K562 (cell line): ENCODE measurements around the gene ZNF280D. TPM values are rescaled to one million over a fixed set of nuclear protein-coding genes. Genes with fewer than 3 reads are reported as not detected.

Source experiments
- FOS ChIP-seq: IDR thresholded peaks from 3 replicates; pipeline ENCODE4 v1.6.1; 2011; ENCODE audit not compliant: insufficient read length; ENCODE audit errors: extremely low read depth
- ILF3 ChIP-seq: fragments of 450-650 bp; IDR thresholded peaks from 2 replicates; pipeline ENCODE4 v1.6.1; 2018; ENCODE audit warnings: antibody characterized with exemption, mild to moderate bottlenecking, moderate library complexity, borderline replicate concordance
- KAT2B ChIP-seq: IDR thresholded peaks from one replicate; pipeline ENCODE4 v1.6.1; 2012; ENCODE audit warnings: low read depth, mild to moderate bottlenecking, control low read depth, inconsistent platforms, low read length, moderate library complexity
- NONO ChIP-seq, 2 experiments: fragments of 200-400 bp in 1 of 2; fragments of 450-650 bp in 1 of 2; formaldehyde crosslinking in 1 of 2; IDR thresholded peaks; 2 replicates each; pipeline ENCODE4 v1.6.1; 2017; ENCODE audit warnings: low read depth in 2 of 2, mild to moderate bottlenecking in 2 of 2, moderate library complexity in 2 of 2, low read length in 1 of 2
- PKNOX1 ChIP-seq: fragments of 450-650 bp; IDR thresholded peaks from 2 replicates; pipeline ENCODE4 v1.6.1; 2016
- POLR2A ChIP-seq: fragments of 450-650 bp; conservative IDR thresholded peaks from 2 replicates; pipeline ENCODE4 v1.6.1; 2016
- SIRT6 ChIP-seq: IDR thresholded peaks from one replicate; pipeline ENCODE4 v1.6.1; 2012; ENCODE audit warnings: low read depth, mild to moderate bottlenecking, control low read depth, inconsistent platforms, low read length, moderate library complexity
- SMARCE1 ChIP-seq: fragments of 450-650 bp; IDR thresholded peaks from 2 replicates; pipeline ENCODE4 v1.7.1; 2016; ENCODE audit warnings: mild to moderate bottlenecking
- XRCC4 ChIP-seq: IDR thresholded peaks from one replicate; pipeline ENCODE4 v1.6.1; 2011; ENCODE audit not compliant: insufficient read depth, insufficient read length; ENCODE audit errors: extremely low read depth
- ZSCAN29 ChIP-seq: fragments of 450-650 bp; IDR thresholded peaks from 2 replicates; pipeline ENCODE4 v1.6.1; 2017
- polyA plus RNA-seq, 8 experiments: library from polyadenylated mRNA; depleted of rRNA in 4 of 8; stranded (reverse) in 5 of 8; unstranded in 3 of 8; fragments of >200 nt; fragmentation: Nextera tagmentation in 2 of 8; fragmentation: Illumina TruSeq in 1 of 8; extraction: Ambion mirVana in 2 of 8; extraction: Trizol in 1 of 8; gene quantifications; 2 replicates each; pipeline versions ENCODE4 v1.2.1 to v1.2.3, GENCODE V29; 2011 to 2014; ENCODE audit warnings: inconsistent platforms in 1 of 8, missing spikeins in 1 of 8
- total RNA-seq, 7 experiments: library from RNA; depleted of rRNA in 6 of 7; stranded (reverse); fragments of >200 nt in 6 of 7; fragmentation: Illumina TruSeq in 2 of 7; extraction: Trizol in 2 of 7; gene quantifications; 2 replicates each; pipeline versions ENCODE4 v1.2.1 to v1.2.3, GENCODE V29; 2011 to 2021; ENCODE audit warnings: low replicate concordance in 1 of 7
- TF ChIP-seq, protein P1 (sequence below): sonication (generic); formaldehyde crosslinking; IDR thresholded peaks from 2 replicates; pipeline ENCODE4 v1.8.0; 2023; ENCODE audit warnings: mild to moderate bottlenecking, missing genetic modification reagents
- TF ChIP-seq, protein P2 (sequence below), 2 experiments: fragments of 450-650 bp; IDR thresholded peaks; 2 replicates each; pipeline ENCODE4 v1.6.1; 2018; ENCODE audit warnings: mild to moderate bottlenecking in 2 of 2, low read depth in 1 of 2; ENCODE audit not compliant: partially characterized antibody in 2 of 2

ZNF280D gene
- total and polyA plus RNA-seq, 9 of the 15 experiments (the other 6 are each of a cell fraction or from before 2014, with no cell fraction given), result 8.3 to 21.8 (median 18.4) TPM

DNA sequence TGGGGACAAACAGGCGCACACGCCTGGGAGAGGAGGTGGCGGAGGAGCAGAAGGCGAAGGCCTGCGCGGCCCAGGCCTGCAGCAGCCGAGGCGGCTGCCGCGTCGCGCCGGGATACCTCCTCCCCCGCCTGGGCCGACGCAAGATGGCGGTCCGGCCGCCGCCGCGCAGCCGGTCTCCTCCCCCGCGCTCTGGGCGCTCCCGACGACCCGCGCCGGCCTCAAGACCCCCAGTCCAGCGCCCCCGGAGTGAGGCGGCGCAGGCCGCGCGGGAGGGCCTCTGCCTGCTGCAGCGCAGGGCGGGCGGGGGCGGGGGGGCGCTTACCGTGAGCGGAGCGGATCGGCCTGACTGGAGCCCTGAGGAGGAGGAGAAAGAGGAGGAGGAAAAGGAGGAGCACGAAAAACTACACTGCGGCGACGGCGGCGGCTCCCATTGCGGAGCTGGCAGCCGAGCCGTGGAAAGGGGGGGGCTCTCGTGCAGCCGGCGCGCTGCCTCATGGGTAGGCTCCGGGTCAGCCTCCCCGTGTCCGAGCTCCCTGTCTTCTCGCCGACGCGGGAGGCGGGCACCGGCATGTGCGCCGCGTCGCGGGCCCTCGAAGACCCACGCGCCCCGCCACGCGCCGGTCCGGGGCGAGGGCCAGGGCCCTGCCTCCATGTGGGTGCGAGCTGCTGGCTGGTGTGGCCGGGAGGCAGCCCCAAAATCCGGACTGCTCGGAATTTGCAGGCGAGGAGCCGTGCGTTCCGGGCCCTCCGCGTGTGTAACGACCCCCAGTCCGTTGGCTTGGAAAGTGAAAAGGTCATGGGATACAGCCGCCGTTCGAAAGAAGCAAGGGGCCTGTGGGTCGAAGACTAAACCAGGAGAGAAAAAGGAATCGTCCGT is at the start of gene ZNF280D (continued):
- TF ChIP-seq, protein P1, sequence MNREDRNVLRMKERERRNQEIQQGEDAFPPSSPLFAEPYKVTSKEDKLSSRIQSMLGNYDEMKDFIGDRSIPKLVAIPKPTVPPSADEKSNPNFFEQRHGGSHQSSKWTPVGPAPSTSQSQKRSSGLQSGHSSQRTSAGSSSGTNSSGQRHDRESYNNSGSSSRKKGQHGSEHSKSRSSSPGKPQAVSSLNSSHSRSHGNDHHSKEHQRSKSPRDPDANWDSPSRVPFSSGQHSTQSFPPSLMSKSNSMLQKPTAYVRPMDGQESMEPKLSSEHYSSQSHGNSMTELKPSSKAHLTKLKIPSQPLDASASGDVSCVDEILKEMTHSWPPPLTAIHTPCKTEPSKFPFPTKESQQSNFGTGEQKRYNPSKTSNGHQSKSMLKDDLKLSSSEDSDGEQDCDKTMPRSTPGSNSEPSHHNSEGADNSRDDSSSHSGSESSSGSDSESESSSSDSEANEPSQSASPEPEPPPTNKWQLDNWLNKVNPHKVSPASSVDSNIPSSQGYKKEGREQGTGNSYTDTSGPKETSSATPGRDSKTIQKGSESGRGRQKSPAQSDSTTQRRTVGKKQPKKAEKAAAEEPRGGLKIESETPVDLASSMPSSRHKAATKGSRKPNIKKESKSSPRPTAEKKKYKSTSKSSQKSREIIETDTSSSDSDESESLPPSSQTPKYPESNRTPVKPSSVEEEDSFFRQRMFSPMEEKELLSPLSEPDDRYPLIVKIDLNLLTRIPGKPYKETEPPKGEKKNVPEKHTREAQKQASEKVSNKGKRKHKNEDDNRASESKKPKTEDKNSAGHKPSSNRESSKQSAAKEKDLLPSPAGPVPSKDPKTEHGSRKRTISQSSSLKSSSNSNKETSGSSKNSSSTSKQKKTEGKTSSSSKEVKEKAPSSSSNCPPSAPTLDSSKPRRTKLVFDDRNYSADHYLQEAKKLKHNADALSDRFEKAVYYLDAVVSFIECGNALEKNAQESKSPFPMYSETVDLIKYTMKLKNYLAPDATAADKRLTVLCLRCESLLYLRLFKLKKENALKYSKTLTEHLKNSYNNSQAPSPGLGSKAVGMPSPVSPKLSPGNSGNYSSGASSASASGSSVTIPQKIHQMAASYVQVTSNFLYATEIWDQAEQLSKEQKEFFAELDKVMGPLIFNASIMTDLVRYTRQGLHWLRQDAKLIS, result peak; percentile 98; the same call in 1 of the 2 replicates
- TF ChIP-seq SMARCE1, result no peak
- peak; percentile 66 for TF ChIP-seq POLR2A
- TF ChIP-seq FOS, result no peak
- TF ChIP-seq ZSCAN29, result no peak
- TF ChIP-seq PKNOX1, result no peak
- no peak for TF ChIP-seq ILF3
- TF ChIP-seq KAT2B, result no peak
- TF ChIP-seq, protein P2, sequence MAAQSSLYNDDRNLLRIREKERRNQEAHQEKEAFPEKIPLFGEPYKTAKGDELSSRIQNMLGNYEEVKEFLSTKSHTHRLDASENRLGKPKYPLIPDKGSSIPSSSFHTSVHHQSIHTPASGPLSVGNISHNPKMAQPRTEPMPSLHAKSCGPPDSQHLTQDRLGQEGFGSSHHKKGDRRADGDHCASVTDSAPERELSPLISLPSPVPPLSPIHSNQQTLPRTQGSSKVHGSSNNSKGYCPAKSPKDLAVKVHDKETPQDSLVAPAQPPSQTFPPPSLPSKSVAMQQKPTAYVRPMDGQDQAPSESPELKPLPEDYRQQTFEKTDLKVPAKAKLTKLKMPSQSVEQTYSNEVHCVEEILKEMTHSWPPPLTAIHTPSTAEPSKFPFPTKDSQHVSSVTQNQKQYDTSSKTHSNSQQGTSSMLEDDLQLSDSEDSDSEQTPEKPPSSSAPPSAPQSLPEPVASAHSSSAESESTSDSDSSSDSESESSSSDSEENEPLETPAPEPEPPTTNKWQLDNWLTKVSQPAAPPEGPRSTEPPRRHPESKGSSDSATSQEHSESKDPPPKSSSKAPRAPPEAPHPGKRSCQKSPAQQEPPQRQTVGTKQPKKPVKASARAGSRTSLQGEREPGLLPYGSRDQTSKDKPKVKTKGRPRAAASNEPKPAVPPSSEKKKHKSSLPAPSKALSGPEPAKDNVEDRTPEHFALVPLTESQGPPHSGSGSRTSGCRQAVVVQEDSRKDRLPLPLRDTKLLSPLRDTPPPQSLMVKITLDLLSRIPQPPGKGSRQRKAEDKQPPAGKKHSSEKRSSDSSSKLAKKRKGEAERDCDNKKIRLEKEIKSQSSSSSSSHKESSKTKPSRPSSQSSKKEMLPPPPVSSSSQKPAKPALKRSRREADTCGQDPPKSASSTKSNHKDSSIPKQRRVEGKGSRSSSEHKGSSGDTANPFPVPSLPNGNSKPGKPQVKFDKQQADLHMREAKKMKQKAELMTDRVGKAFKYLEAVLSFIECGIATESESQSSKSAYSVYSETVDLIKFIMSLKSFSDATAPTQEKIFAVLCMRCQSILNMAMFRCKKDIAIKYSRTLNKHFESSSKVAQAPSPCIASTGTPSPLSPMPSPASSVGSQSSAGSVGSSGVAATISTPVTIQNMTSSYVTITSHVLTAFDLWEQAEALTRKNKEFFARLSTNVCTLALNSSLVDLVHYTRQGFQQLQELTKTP (IDR thresholded peaks at IDR 0.05; ENCODE audit: low read depth in 1 of 2, partially characterized antibody in 2 of 2), result no peak
- no peak for TF ChIP-seq XRCC4
- TF ChIP-seq NONO (IDR thresholded peaks at IDR 0.05; ENCODE audit: low read depth in 2 of 2, low read length in 1 of 2), result peak; percentile 60 to 68
- no peak for TF ChIP-seq SIRT6
